Activated T-helper 1 cell treated with anti-CD3 and anti-CD28 coated beads, Interleukin-12 subunit alpha, Interleukin-12 subunit beta, Interleukin-2, Interleukin-4 antibody, amounts not matched to agents 30 ng/mL and 10 ng/mL and 1 ng/mL, durations not matched to agents 14 hours and 24 hours and 36 hours (primary cell): Measurements from ENCODE around the gene INTS11. TPM values are rescaled to one million over a fixed set of nuclear protein-coding genes. Genes with fewer than 3 reads are reported as not detected.

Experiments used
- DNase-seq: peaks from one replicate; pipeline ENCODE4 v3.0.0; 2021; ENCODE audit warnings: low spot score
- H3K27ac Mint-ChIP-seq: one replicate; pipeline ENCODE4 v1.8.0; 2021; ENCODE audit warnings: mild to moderate bottlenecking, mixed read lengths
- H3K27me3 Mint-ChIP-seq: one replicate; pipeline ENCODE4 v1.8.0; 2022; ENCODE audit warnings: mild to moderate bottlenecking, moderate library complexity, mixed read lengths; ENCODE audit not compliant: insufficient read depth
- H3K36me3 Mint-ChIP-seq: one replicate; pipeline ENCODE4 v1.8.0; 2021; ENCODE audit warnings: low read depth, mixed read lengths
- H3K4me1 Mint-ChIP-seq: one replicate; pipeline ENCODE4 v1.8.0; 2021; ENCODE audit warnings: low read depth, mixed read lengths
- H3K4me3 Mint-ChIP-seq: one replicate; pipeline ENCODE4 v1.8.0; 2021; ENCODE audit warnings: mild to moderate bottlenecking, moderate library complexity, mixed read lengths
- H3K9me3 Mint-ChIP-seq: one replicate; pipeline ENCODE4 v1.8.0; 2021; ENCODE audit warnings: mixed read lengths
- intact Hi-C: fragments of 100-400 bp; cut with micrococcal nuclease; formaldehyde crosslinking; loops from one replicate; pipeline ENCODE4 v1.15.1; 2024
- total RNA-seq: library from RNA; stranded (reverse); gene quantifications from 2 replicates; pipeline ENCODE4 v1.2.3, GENCODE V29; 2022

INTS11 gene
- total RNA-seq, 1 donor from 2014 or later, result 147 TPM

DNA sequence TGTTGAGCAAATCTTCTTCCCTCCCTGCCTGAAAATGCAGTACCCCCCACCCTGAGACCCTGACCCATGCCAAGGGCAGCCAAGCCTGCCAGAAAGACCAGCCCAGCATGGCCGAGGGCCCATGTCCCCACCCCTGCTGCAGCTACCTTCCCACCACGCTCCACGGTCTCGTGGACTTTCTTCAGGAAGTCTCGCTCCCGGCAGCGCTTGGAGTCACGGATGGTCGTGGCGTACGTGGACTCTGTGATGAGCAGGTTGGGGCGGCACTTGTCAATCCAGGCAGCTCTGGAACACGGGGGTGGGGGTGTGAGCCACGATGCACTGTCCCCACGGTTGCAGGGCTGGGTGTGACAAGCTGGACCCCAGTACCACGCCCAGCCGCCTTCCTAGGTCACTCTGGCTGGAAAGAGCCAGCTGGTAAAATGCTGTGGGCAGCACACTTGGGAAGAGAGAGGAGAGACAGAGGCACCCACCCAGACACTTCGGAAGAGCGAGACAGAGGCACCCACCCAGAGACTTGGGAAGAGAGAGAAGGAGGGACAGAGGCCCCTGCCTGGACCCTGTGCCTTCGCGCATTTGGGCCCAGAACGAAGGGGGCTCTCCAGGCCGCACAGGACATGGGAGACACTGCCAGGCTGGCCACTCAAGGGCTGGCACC is 9.7 kb downstream of the INTS11 start:
- Mint-ChIP-seq H3K9me3 (no peaks in the 10 kb centered on the region), H3K36me3 (peaks cover 19% of the 10 kb centered on the region), H3K27me3 (no peaks in the 10 kb centered on the region), H3K27ac (no peak overlapping the region), H3K4me1 (no peaks in the 10 kb centered on the region), H3K4me3 (no peak overlapping the region)
- DNase-seq, result no peak
- intact Hi-C loops, result no loop called here

- no peaks in the 10 kb centered on the region for H3K9me3 Mint-ChIP-seq
- no peak for DNase-seq
- no peak overlapping the region for H3K27ac Mint-ChIP-seq
- H3K27me3 Mint-ChIP-seq, result no peaks in the 10 kb centered on the region
- peaks cover 16% of the 10 kb centered on the region for H3K36me3 Mint-ChIP-seq
- no peak overlapping the region for H3K4me3 Mint-ChIP-seq
- no peaks in the 10 kb centered on the region for H3K4me1 Mint-ChIP-seq
- intact Hi-C loops, result no loop called here
Measured at GRCh38 chr1:1314237-1314586, 10.2 kb downstream of the INTS11 start.

DNA sequence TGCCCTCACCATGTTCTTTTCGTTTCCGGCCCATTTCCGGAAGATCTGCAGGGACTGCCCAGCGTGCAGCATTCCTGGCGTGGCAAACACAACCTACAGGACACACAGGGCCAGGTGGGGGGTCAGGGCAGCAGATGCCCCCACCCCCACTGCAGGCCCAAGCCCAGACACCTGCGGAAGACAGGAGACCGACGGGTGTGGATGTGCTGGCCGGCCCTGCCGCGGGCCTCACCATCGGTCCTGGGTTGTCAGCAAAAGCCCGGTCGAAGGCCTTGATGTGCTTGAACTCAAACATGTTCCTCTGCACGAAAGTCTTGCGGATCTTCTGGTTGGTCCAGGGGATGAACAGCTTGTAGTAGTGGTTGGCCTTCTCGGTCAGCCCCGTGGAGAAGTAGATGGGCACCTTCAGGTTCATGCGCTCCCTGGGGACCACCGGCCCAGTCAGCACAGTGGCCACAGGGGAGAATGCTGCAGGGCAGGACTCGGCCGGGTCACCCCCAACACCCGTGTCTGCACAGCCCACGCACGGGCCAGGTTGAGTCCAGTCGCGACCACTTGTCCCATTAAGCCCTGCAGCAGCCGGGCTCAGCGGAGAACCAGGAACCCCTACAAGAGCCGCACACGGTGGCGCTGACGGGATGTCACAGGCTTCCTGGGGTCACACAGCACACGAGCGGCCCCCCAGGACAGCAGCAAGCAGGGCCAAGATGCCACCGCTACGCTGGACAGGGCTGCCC is 10.8 kb downstream of the INTS11 start:
- H3K9me3 Mint-ChIP-seq, result no peaks in the 10 kb centered on the region
- H3K27me3 Mint-ChIP-seq, result no peaks in the 10 kb centered on the region
- DNase-seq, result no peak

GRCh38 chr1:1312450-1313314 is 11.8 kb downstream of the INTS11 start:
- Mint-ChIP-seq H3K4me1 (no peaks in the 10 kb centered on the region), H3K4me3 (no peak overlapping the region), H3K36me3 (peaks cover 14% of the 10 kb centered on the region), H3K27me3 (no peaks in the 10 kb centered on the region), H3K27ac (no peak overlapping the region), H3K9me3 (no peaks in the 10 kb centered on the region)
- intact Hi-C loops, result no loop called here
- no peak for DNase-seq

More for the DNA sequence above, 10.8 kb downstream of the INTS11 start:
- no peak overlapping the region for H3K4me3 Mint-ChIP-seq
- intact Hi-C loops, result no loop called here
- H3K4me1 Mint-ChIP-seq, result no peaks in the 10 kb centered on the region
- no peak overlapping the region for H3K27ac Mint-ChIP-seq
- H3K36me3 Mint-ChIP-seq, result peaks cover 14% of the 10 kb centered on the region

DNA sequence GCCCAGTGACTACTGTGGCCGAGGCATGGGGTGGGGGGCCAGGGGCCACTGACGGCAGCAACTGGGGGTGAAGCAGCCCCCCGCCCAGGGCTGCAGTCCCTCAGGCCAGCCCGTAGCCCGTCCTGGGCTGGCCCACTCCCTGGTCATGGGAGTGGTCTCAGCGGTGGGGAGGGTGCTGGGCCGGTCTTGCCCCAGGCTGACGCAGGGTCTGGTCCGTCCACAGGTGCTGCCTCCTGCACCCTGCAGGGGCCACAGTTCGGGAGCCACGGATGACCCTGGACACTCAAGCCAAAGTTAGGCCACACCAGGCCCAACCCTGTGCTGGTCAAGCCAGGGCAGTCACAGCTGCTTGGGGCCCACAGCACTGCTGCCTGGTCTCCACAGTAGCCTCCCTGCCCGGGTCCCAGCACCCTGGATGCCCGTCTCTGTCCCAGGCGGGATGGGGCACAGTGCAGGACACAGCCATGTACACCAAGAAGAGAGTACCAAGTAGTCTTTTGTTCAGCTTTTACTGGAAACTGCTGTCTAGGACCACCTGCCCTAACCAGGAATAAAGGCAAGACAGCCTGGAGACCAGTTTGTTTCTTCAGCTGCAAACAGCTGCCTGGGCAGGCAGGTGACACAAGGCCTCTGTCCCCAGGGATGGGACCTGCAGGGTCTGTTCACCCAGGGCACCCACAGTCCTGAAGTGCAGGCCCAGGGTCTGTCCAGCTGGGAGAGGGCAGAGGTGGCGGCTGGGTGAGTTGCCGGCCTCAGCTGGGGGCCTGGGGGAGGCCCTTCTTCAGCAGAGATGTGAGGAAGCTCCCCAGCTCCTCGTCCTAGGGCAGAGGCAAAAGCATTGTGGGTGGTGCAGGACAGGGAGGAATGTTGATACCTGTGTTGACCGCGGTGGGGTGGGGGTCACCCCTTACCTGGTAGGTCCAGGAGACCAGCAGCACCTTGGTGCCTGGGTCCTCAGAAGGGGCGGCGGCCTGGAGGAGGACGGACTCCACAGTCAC is 13.1 kb downstream of the INTS11 start:
- DNase-seq, result no peak
- Mint-ChIP-seq H3K4me1 (peaks cover 8% of the 10 kb centered on the region), H3K4me3 (no peak overlapping the region), H3K36me3 (peaks cover 12% of the 10 kb centered on the region), H3K27ac (no peak overlapping the region), H3K9me3 (no peaks in the 10 kb centered on the region), H3K27me3 (no peaks in the 10 kb centered on the region)
- intact Hi-C loops, result no loop called here

DNA sequence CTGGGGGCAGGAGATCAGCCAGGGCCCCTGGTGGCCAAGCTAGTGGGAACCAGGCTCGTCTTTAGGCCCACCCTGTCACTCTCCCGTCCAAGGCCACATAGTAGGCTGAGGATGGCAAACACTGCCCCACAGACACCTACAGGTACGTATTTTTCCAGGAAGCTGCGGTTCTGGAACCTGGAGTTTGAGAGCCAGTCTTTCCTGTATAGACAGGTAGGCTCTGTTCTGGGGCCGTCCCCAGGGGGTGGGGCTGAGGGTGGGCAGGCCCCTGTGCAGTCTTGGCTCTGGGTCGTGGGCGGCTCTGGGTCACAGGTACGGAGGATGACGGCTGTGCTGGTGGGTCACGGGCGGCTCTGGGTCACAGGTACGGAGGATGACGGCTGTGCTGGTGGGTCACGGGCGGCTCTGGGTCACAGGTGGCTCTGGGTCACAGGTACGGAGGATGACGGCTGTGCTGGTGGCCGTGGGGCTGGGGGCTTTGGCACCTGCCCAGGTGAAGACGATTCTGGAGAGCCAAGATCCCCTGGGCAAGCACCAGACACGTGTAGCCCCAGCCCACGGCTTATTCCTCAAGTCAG is 13.9 kb downstream of the INTS11 start:
- no peaks in the 10 kb centered on the region for H3K9me3 Mint-ChIP-seq
- H3K36me3 Mint-ChIP-seq, result peaks cover 10% of the 10 kb centered on the region
- intact Hi-C loops, result no loop called here
- peak overlapping the region; percentile 72 for H3K4me3 Mint-ChIP-seq
- no peaks in the 10 kb centered on the region for H3K27me3 Mint-ChIP-seq
- peak overlapping the region; percentile 29 for H3K27ac Mint-ChIP-seq
- H3K4me1 Mint-ChIP-seq, result peaks cover 15% of the 10 kb centered on the region
- no peak for DNase-seq

GRCh38 chr1:1310109-1310385 is 14.4 kb downstream of the INTS11 start:
- Mint-ChIP-seq H3K36me3 (peaks cover 8% of the 10 kb centered on the region), H3K9me3 (no peaks in the 10 kb centered on the region), H3K27me3 (no peaks in the 10 kb centered on the region), H3K27ac (no peak overlapping the region), H3K4me1 (peaks cover 15% of the 10 kb centered on the region), H3K4me3 (peak overlapping the region; percentile 72)
- no peak for DNase-seq
- intact Hi-C loops, result no loop called here

- Mint-ChIP-seq H3K36me3 (peaks cover 5% of the 10 kb centered on the region), H3K27ac (no peak overlapping the region), H3K4me3 (peak overlapping the region; percentile 72), H3K27me3 (no peaks in the 10 kb centered on the region), H3K9me3 (no peaks in the 10 kb centered on the region), H3K4me1 (peaks cover 15% of the 10 kb centered on the region)
- intact Hi-C loops, result loop anchor here (2.0 to 5.0 kb wide), 7 partner anchors 37 to 352 kb away; partner anchors contain the start of genes ATAD3A, CCNL2, MIB2 and NOC2L
- no peak for DNase-seq
Measured at GRCh38 chr1:1309251-1310108, 15.0 kb downstream of the INTS11 start.

DNA sequence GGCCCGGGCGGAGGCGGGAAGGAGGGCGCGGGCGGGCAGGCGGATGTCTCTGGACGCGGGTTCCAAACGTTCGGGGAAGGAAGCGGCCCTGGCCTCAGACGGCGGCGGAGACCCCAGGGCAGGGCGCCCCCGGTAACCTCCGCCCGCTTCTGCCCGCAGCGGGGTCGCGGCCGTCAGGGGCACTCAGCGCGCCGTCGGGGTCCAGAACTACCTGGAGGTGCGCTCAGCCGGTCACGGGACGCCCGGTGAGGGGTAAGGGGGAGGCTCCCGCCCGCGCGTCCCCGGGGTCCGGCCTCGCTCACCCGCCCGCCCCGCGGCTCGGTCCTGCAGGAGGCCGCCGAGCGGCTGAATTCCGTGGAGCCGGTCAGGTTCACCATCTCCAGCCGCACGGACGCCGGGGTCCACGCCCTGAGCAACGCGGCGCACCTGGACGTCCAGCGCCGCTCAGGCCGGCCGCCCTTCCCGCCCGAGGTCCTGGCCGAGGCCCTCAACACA is 15.7 kb downstream of the INTS11 start:
- intact Hi-C loops, result loop anchor here (1.0 to 5.0 kb wide), 10 partner anchors 15 to 352 kb away; partner anchors contain the start of genes ATAD3A, AURKAIP1, C1orf159 and CCNL2
- Mint-ChIP-seq H3K4me1 (peaks cover 15% of the 10 kb centered on the region), H3K4me3 (peak overlapping the region; percentile 85), H3K9me3 (no peaks in the 10 kb centered on the region), H3K36me3 (peaks cover 5% of the 10 kb centered on the region), H3K27ac (peak overlapping the region; percentile 86), H3K27me3 (no peaks in the 10 kb centered on the region)
- no peak for DNase-seq

DNA sequence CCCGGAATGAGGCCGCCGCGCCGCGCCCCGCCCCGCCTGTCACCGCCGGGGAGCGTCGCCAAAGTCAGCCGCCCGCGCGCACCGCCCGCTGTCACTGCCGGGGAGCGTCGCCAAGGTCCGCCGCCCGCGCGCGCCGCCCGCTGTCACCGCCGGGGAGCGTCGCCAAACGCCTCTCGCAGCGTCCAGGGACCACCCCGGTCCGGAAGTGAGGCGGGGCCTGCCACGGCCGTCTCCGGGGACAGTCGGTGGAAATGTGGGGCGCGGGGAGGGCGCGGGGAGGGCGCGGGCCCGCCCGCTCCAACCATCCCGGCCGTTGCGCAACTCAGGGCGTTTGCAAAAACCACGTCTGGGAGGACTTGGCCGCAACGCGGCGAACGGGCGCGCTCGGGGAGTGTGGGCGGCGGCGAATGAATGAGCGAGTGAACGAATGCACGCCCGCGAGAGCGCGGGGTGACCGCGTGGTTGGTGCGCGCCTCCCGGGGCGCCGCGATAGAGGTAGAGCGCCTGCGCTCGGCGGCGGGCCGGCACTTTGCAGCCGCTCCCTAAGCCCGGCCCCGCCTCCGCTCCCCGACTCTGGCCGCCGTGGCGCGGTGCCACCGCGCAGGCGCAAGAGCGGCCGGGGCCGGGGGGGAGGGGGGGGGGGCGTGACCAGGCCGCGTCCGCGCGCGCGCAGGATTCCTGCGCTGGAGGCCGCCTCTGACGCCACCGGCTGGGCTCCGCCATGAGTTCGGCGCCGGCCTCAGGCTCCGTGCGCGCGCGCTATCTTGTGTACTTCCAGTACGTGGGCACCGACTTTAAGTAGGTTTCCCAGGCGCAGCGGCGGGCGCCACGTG is 16.3 kb downstream of the INTS11 start, which contains the start of the genes ACAP3 and PUSL1:
ACAP3 (minus strand) TSS at position 8 of the 833 bp plus-strand sequence. CDS start 115 bp downstream, outside the sequence.
PUSL1 (plus strand) TSS at position 675 of the 833 bp plus-strand sequence; CDS start at position 722, 47 bp downstream.
- DNase-seq, result peak; percentile 86
- Mint-ChIP-seq H3K27ac (peak within 1 kb of the TSS; percentile 86), H3K4me1 (peaks cover 15% of the 10 kb centered on the region), H3K27me3 (no peaks in the 10 kb centered on the region), H3K9me3 (no peaks in the 10 kb centered on the region), H3K36me3 (peaks cover 2% of the 10 kb centered on the region), H3K4me3 (peak within 1 kb of the TSS; percentile 88)
- intact Hi-C loops, result loop anchor here (1.0 to 5.0 kb wide), 10 partner anchors 16 to 351 kb away; partner anchors contain the start of genes ATAD3A, AURKAIP1, C1orf159 and CCNL2
